Spleen (tissue), 7 donors: ENCODE data around the gene MBD5.

Experiments used
- CTCF ChIP-seq, 11 experiments: fragments of 200-600 bp in 7 of 11; fragments of 450-650 bp in 4 of 11; sonication (generic) in 4 of 11; IDR thresholded peaks in 8 of 11; conservative IDR thresholded peaks in 3 of 11; 1 replicate in 7 of 11; 2 replicates in 4 of 11; pipeline versions ENCODE4 v1.4.0 to v1.8.0; 2016 to 2021; ENCODE audit warnings: antibody characterized with exemption in 11 of 11, inconsistent platforms in 4 of 11, mild to moderate bottlenecking in 1 of 11
- POLR2A ChIP-seq, 3 donors: fragments of 450-650 bp; IDR thresholded peaks; one replicate each; pipeline ENCODE4 v1.5.1; 2017; ENCODE audit warnings: antibody characterized with exemption in 3 of 3, mild to moderate bottlenecking in 1 of 3
- donor health status: DM: no; HTN: no; CAD: no; lungs with moderate emphysema.
- donor health status: DM: no; HTN: no; CAD: no.
- donor health status: DM: no; HTN: no; CAD: no.

- TF ChIP-seq CTCF (IDR thresholded peaks at IDR 0.05 in 8 of 11, conservative IDR thresholded peaks at IDR 0.05 in 3 of 11): no peak
- no peak for TF ChIP-seq POLR2A (IDR thresholded peaks at IDR 0.05)
Observed at GRCh38 chr2:148110184-148110583, 89.3 kb downstream of the MBD5 start.
